ENCODE measurements around the gene ZNF629.

ZNF629 gene

DNA sequence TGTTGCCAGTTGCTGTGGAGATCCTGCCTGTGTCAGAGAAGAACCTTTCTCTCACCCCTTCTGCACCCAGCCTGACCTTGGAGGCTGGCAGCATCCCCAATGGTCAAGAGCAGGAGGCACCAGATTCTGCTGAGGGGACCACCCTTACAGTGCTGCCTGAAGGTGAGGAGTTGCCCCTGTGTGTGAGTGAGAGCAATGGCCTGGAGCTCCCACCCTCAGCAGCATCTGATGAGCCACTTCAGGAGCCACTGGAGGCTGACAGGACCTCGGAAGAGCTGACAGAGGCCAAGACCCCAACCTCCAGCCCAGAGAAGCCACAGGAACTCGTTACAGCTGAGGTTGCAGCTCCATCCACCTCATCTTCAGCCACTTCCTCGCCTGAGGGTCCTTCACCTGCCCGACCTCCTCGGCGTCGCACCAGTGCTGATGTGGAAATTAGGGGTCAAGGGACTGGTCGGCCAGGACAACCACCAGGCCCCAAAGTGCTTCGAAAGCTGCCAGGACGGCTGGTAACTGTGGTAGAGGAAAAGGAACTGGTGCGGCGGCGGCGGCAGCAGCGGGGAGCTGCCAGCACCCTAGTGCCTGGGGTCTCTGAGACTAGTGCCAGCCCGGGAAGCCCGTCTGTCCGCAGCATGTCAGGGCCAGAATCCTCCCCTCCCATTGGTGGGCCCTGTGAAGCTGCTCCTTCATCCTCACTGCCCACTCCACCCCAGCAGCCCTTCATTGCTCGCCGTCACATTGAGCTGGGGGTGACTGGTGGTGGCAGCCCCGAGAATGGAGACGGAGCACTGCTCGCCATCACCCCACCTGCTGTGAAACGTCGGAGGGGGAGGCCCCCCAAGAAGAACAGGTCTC is 49.0 kb downstream of the ZNF629 start:
- H3K4me3 ChIP-seq (ENCODE audit: low read depth, low read length): no peak overlapping the region
- TF ChIP-seq, protein P1, sequence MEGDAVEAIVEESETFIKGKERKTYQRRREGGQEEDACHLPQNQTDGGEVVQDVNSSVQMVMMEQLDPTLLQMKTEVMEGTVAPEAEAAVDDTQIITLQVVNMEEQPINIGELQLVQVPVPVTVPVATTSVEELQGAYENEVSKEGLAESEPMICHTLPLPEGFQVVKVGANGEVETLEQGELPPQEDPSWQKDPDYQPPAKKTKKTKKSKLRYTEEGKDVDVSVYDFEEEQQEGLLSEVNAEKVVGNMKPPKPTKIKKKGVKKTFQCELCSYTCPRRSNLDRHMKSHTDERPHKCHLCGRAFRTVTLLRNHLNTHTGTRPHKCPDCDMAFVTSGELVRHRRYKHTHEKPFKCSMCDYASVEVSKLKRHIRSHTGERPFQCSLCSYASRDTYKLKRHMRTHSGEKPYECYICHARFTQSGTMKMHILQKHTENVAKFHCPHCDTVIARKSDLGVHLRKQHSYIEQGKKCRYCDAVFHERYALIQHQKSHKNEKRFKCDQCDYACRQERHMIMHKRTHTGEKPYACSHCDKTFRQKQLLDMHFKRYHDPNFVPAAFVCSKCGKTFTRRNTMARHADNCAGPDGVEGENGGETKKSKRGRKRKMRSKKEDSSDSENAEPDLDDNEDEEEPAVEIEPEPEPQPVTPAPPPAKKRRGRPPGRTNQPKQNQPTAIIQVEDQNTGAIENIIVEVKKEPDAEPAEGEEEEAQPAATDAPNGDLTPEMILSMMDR (IDR thresholded peaks at IDR 0.05; ENCODE audit: borderline replicate concordance, insufficient read depth, low read depth, low read length): no peak

DNA sequence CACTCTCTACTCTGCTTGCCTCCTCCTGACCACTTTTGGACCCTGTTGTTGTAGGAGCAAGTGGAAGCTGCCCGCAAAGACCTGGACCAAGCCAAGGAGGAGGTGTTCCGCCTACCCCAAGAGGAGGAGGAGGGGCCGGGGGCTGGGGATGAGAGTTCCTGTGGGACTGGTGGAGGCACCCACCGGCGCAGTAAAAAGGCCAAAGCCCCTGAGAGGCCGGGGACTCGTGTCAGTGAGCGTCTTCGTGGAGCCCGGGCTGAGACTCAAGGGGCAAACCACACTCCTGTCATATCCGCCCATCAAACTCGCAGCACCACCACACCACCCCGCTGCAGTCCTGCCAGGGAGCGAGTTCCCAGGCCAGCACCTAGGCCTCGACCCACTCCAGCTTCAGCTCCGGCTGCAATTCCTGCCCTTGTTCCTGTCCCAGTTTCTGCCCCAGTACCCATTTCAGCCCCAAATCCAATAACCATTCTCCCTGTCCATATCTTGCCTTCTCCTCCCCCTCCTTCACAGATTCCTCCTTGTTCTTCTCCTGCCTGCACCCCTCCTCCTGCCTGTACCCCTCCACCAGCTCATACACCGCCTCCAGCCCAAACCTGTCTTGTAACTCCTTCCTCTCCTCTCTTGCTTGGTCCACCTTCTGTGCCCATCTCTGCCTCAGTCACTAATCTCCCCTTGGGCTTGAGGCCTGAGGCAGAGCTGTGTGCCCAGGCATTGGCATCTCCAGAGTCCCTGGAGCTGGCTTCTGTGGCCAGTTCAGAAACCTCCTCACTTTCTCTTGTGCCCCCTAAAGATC is 49.8 kb downstream of the ZNF629 start:
- TF ChIP-seq, protein P1 (IDR thresholded peaks at IDR 0.05; ENCODE audit: borderline replicate concordance, insufficient read depth, low read depth, low read length): no peak

DNA sequence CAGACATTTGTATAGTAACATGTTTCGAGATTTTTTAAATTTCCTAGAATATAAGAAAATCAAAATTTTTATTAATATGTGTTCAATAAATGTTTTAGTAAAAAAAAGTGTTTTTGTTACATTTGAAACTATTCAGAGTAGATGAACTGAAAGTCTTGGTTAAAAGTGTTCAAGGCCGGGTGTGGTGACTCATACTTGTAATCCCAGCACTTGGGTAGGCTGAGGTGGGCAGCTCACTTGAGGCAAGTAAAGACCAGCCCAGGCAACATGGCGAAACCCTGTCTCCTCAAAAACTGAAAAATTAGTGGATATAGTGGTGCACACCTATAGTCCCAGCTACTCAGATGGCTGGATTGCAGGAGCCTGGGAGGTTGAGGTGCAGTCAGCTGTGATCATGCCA is 55.6 kb downstream of the ZNF629 start:
- TF ChIP-seq, protein P1 (IDR thresholded peaks at IDR 0.05; ENCODE audit: borderline replicate concordance, insufficient read depth, low read depth, low read length): no peak
- H3K4me3 ChIP-seq (ENCODE audit: low read depth, low read length): no peak overlapping the region

More for the DNA sequence above, 49.8 kb downstream of the ZNF629 start:
- H3K4me3 ChIP-seq (ENCODE audit: low read depth, low read length): no peak overlapping the region

GRCh38 chr16:30728899-30729672 is 57.9 kb downstream of the ZNF629 start:
- TF ChIP-seq, protein P1 (IDR thresholded peaks at IDR 0.05; ENCODE audit: borderline replicate concordance, insufficient read depth, low read depth, low read length): no peak
- H3K4me3 ChIP-seq (ENCODE audit: low read depth, low read length): no peak overlapping the region

Data from GM12875 (cell line).